K562 (cell line): Measurements from ENCODE around the gene ATP6V0D1. TPM values are rescaled to one million over a fixed set of nuclear protein-coding genes. Genes with fewer than 3 reads are reported as not detected.
A peak's percentile ranks its signal among the peaks of the same experiment; 100 is the strongest.

Experiments used
- BCOR ChIP-seq: fragments of 450-650 bp; IDR thresholded peaks from 2 replicates; pipeline ENCODE4 v1.6.1; 2016
- BHLHE40 ChIP-seq: IDR thresholded peaks from 2 replicates; pipeline ENCODE4 v1.6.1; 2011; ENCODE audit warnings: low read length, improper control_type of control experiment
- EP400 ChIP-seq: fragments of 450-650 bp; IDR thresholded peaks from 2 replicates; pipeline ENCODE4 v1.6.1; 2017; ENCODE audit warnings: antibody characterized with exemption, mild to moderate bottlenecking, moderate library complexity
- FOXA3 ChIP-seq, 2 experiments: fragments of 450-650 bp in 1 of 2; sonication (generic) in 1 of 2; formaldehyde crosslinking; IDR thresholded peaks in 1 of 2; conservative IDR thresholded peaks in 1 of 2; 2 replicates each; pipeline versions ENCODE4 v1.4.0 to v1.8.0; 2020 to 2022; ENCODE audit warnings: mild to moderate bottlenecking in 2 of 2, missing genetic modification reagents in 1 of 2
- HDAC8 ChIP-seq: fragments of 450-650 bp; IDR thresholded peaks from 2 replicates; pipeline ENCODE4 v1.6.1; 2016; ENCODE audit warnings: mild to moderate bottlenecking, missing genetic modification characterization, moderate library complexity, missing compliant biosample characterization
- HMBOX1 ChIP-seq: sonication (generic); IDR thresholded peaks from 2 replicates; pipeline ENCODE4 v1.6.1; 2016
- KDM5B ChIP-seq: fragments of 200-600 bp; sonication (generic); IDR thresholded peaks from 2 replicates; pipeline ENCODE4 v1.6.1; 2012; ENCODE audit warnings: low read depth, mild to moderate bottlenecking, moderate library complexity, low read length, control low read depth, inconsistent platforms; ENCODE audit not compliant: insufficient replicate concordance
- KLF16 ChIP-seq: IDR thresholded peaks from 2 replicates; pipeline ENCODE4 v1.6.1; 2016; ENCODE audit warnings: antibody characterized with exemption
- NFATC3 ChIP-seq: fragments of 450-650 bp; IDR thresholded peaks from 2 replicates; pipeline ENCODE4 v1.6.1; 2017; ENCODE audit warnings: mild to moderate bottlenecking
- NR2F6 ChIP-seq: fragments of 450-650 bp; formaldehyde crosslinking; IDR thresholded peaks from 2 replicates; pipeline ENCODE4 v1.4.0; 2020; ENCODE audit warnings: mild to moderate bottlenecking
- RCOR1 ChIP-seq, 2 experiments: IDR thresholded peaks; 2 replicates each; pipeline ENCODE4 v1.6.1; 2012; ENCODE audit warnings: low read depth in 2 of 2, low read length in 2 of 2, borderline replicate concordance in 1 of 2, improper control_type of control experiment in 1 of 2
- SAFB ChIP-seq: fragments of 200-400 bp; formaldehyde crosslinking; IDR thresholded peaks from 2 replicates; pipeline ENCODE4 v1.6.1; 2017; ENCODE audit warnings: low read depth, low read length, borderline replicate concordance
- SP1 ChIP-seq: sonication (generic); formaldehyde crosslinking; IDR thresholded peaks from 2 replicates; pipeline ENCODE4 v1.8.1; 2022; ENCODE audit warnings: mild to moderate bottlenecking, missing genetic modification reagents
- SRSF7 ChIP-seq: fragments of 200-400 bp; formaldehyde crosslinking; optimal IDR thresholded peaks from 2 replicates; pipeline ENCODE3; 2017; ENCODE audit warnings: mild to moderate bottlenecking, low read depth, low read length
- TAL1 ChIP-seq: fragments of 450-650 bp; IDR thresholded peaks from 2 replicates; pipeline ENCODE4 v1.6.1; 2016; ENCODE audit warnings: mild to moderate bottlenecking
- YY1 ChIP-seq, 3 experiments: IDR thresholded peaks; 2 replicates each; pipeline ENCODE4 v1.6.1; 2011; ENCODE audit warnings: low read length in 2 of 3, mild to moderate bottlenecking in 2 of 3, moderate library complexity in 2 of 3, borderline replicate concordance in 1 of 3, control low read depth in 1 of 3, low read depth in 1 of 3; ENCODE audit not compliant: insufficient read depth in 3 of 3, insufficient replicate concordance in 2 of 3, control insufficient read depth in 1 of 3, insufficient read length in 1 of 3; ENCODE audit errors: extremely low read depth in 1 of 3
- ZFP36 ChIP-seq: fragments of 150-350 bp; IDR thresholded peaks from 2 replicates; pipeline ENCODE4 v1.6.1; 2018; ENCODE audit warnings: low read length, low read depth; ENCODE audit not compliant: partially characterized antibody
- ZNF707 ChIP-seq: fragments of 250-450 bp; sonication (Bioruptor Pico); conservative IDR thresholded peaks from 2 replicates; pipeline ENCODE4 v1.8.0; 2022; ENCODE audit warnings: inconsistent platforms, mild to moderate bottlenecking, moderate library complexity
- polyA plus RNA-seq, 8 experiments: library from polyadenylated mRNA; depleted of rRNA in 4 of 8; stranded (reverse) in 5 of 8; unstranded in 3 of 8; fragments of >200 nt; fragmentation: Nextera tagmentation in 2 of 8; fragmentation: Illumina TruSeq in 1 of 8; extraction: Ambion mirVana in 2 of 8; extraction: Trizol in 1 of 8; gene quantifications; 2 replicates each; pipeline versions ENCODE4 v1.2.1 to v1.2.3, GENCODE V29; 2011 to 2014; ENCODE audit warnings: inconsistent platforms in 1 of 8, missing spikeins in 1 of 8
- total RNA-seq, 7 experiments: library from RNA; depleted of rRNA in 6 of 7; stranded (reverse); fragments of >200 nt in 6 of 7; fragmentation: Illumina TruSeq in 2 of 7; extraction: Trizol in 2 of 7; gene quantifications; 2 replicates each; pipeline versions ENCODE4 v1.2.1 to v1.2.3, GENCODE V29; 2011 to 2021; ENCODE audit warnings: low replicate concordance in 1 of 7
- TF ChIP-seq, protein P1 (sequence below): sonication (generic); formaldehyde crosslinking; IDR thresholded peaks from 2 replicates; pipeline ENCODE4 v1.8.0; 2023; ENCODE audit warnings: missing genetic modification reagents, mild to moderate bottlenecking, borderline replicate concordance
- TF ChIP-seq, protein P2 (sequence below): fragments of 450-650 bp; IDR thresholded peaks from 2 replicates; pipeline ENCODE4 v1.6.1; 2014; ENCODE audit warnings: low read depth, mild to moderate bottlenecking, moderate library complexity, borderline replicate concordance

ATP6V0D1 gene
- total and polyA plus RNA-seq, 9 of the 15 experiments (the other 6 are each of a cell fraction or from before 2014, with no cell fraction given) = 23.2 to 69.7 (median 45.6) TPM

- TF ChIP-seq SP1 (0 out of 2 replicates have a peak, but pooled peaks have one; percentile 18), TAL1 (no peak), NR2F6 (CRISPR knock-in tag) (no peak), KDM5B (no peak), BHLHE40 (no peak), SAFB (no peak), HDAC8 (tag) (no peak), EP400 (no peak), YY1 (IDR thresholded peaks at IDR 0.05; ENCODE audit: borderline replicate concordance in 1 of 3, control insufficient read depth in 1 of 3, extremely low read depth in 1 of 3, insufficient read depth in 3 of 3, insufficient read length in 1 of 3, insufficient replicate concordance in 2 of 3, low read depth in 1 of 3, low read length in 2 of 3) (peak in 1 of 3 experiments; percentile 13), KLF16 (peak; percentile 38; the same call in 1 of the 2 replicates), HMBOX1 (peak; percentile 58; the same call in 1 of the 2 replicates), ZNF707 (no peak), NFATC3 (no peak), BCOR (no peak), SRSF7 (no peak), RCOR1 (IDR thresholded peaks at IDR 0.05; ENCODE audit: borderline replicate concordance in 1 of 2, low read depth in 2 of 2, low read length in 2 of 2) (no peak), ZFP36 (no peak), FOXA3 (CRISPR knock-in tag; conservative IDR thresholded peaks at IDR 0.05 in 1 of 2, IDR thresholded peaks at IDR 0.05 in 1 of 2) (no peak)
- TF ChIP-seq, protein P1, sequence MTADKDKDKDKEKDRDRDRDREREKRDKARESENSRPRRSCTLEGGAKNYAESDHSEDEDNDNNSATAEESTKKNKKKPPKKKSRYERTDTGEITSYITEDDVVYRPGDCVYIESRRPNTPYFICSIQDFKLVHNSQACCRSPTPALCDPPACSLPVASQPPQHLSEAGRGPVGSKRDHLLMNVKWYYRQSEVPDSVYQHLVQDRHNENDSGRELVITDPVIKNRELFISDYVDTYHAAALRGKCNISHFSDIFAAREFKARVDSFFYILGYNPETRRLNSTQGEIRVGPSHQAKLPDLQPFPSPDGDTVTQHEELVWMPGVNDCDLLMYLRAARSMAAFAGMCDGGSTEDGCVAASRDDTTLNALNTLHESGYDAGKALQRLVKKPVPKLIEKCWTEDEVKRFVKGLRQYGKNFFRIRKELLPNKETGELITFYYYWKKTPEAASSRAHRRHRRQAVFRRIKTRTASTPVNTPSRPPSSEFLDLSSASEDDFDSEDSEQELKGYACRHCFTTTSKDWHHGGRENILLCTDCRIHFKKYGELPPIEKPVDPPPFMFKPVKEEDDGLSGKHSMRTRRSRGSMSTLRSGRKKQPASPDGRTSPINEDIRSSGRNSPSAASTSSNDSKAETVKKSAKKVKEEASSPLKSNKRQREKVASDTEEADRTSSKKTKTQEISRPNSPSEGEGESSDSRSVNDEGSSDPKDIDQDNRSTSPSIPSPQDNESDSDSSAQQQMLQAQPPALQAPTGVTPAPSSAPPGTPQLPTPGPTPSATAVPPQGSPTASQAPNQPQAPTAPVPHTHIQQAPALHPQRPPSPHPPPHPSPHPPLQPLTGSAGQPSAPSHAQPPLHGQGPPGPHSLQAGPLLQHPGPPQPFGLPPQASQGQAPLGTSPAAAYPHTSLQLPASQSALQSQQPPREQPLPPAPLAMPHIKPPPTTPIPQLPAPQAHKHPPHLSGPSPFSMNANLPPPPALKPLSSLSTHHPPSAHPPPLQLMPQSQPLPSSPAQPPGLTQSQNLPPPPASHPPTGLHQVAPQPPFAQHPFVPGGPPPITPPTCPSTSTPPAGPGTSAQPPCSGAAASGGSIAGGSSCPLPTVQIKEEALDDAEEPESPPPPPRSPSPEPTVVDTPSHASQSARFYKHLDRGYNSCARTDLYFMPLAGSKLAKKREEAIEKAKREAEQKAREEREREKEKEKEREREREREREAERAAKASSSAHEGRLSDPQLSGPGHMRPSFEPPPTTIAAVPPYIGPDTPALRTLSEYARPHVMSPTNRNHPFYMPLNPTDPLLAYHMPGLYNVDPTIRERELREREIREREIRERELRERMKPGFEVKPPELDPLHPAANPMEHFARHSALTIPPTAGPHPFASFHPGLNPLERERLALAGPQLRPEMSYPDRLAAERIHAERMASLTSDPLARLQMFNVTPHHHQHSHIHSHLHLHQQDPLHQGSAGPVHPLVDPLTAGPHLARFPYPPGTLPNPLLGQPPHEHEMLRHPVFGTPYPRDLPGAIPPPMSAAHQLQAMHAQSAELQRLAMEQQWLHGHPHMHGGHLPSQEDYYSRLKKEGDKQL (CRISPR knock-in tag) = no peak
- TF ChIP-seq, protein P2, sequence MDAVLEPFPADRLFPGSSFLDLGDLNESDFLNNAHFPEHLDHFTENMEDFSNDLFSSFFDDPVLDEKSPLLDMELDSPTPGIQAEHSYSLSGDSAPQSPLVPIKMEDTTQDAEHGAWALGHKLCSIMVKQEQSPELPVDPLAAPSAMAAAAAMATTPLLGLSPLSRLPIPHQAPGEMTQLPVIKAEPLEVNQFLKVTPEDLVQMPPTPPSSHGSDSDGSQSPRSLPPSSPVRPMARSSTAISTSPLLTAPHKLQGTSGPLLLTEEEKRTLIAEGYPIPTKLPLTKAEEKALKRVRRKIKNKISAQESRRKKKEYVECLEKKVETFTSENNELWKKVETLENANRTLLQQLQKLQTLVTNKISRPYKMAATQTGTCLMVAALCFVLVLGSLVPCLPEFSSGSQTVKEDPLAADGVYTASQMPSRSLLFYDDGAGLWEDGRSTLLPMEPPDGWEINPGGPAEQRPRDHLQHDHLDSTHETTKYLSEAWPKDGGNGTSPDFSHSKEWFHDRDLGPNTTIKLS = no peak
These were observed 52.7 kb downstream of the ATP6V0D1 start (continued) for GRCh38 chr16:67428146-67428731.
